NCI-H1436 (cell line): Measurements from ENCODE around the gene CGGBP1.
"Not testable (repeated sequence)": the region's sequence is repeated elsewhere in the genome, so short reads cannot be mapped to it uniquely, and the experiment has no call there.

Experiments used
- DNase-seq: peaks from one replicate; lab custom pipeline; 2025; lab: John Stamatoyannopoulos, UW

CGGBP1 gene

DNA sequence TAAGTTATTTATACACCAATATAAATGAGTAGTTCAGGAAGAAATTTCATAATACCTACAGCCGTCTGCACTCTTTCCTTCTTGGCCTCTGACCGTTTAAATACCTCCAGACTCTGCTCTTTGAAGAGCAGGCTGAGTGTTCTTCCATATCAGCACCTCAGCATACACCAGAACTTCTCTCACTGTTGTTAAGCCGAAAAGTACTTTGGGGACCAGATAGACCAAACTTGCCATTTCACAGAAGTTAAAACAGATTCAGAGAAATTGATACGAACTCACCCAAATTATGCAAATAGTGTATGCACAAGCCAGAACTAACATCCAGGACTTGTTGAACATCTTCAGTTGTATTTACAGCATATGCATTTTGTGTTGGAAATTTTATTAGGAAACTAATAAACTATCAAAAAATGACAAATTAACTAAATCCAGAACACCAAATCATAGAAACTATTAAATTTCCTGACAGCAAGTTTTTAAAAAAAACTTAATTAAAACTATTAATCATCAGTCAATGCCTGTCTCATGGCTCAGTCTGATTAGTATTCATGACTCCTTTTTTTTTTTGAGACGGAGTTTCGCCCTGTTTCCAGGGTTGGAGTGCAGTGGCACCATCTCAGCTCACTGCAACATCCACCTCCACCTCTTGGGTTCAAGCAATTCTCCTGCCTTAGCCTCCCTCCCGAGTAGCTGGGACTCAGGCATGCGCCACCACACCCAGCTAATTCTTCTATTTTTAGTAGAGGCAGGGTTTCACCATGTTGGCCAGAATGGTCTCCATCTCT, 24.1 kb downstream of the CGGBP1 start:
- no peak for DNase-seq

DNA sequence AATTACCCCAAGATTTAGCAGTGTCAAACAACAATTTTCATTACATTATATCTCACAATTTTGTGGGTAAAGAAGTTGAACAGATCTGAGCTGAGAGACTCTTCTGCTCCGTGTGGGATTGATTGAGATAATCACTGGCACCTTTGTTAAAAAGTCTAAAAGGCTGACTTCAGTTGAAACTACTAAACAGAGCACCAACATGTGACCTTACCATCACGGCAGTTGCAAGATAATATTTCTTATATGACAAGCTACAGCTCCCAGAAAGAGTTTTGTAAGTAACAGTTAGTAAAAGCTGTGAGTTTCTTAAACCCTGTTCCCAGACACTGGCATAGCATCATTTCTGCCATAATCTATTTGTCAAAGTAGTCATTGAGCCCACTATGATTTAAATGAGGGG, 25.0 kb downstream of the CGGBP1 start:
- no peak for DNase-seq

DNA sequence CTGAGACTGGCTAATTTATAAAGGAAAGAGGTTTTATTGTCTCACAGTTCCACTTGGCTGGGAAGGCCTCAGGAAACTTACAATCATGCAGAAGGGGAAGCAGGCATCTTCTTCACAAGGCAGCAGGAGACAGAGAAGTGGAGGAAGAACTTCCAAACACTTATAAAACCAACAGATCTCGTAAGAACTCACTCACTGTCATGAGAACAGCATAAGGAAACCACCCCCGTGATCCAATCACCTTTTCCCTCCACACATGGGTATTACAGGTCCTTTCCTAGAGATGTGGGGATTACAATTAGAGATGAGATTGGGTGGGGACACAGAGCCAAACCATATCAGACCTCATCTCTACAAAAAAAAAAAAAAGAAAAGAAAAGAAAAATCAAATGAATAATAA, 25.7 kb downstream of the CGGBP1 start:
- DNase-seq = no peak

DNA sequence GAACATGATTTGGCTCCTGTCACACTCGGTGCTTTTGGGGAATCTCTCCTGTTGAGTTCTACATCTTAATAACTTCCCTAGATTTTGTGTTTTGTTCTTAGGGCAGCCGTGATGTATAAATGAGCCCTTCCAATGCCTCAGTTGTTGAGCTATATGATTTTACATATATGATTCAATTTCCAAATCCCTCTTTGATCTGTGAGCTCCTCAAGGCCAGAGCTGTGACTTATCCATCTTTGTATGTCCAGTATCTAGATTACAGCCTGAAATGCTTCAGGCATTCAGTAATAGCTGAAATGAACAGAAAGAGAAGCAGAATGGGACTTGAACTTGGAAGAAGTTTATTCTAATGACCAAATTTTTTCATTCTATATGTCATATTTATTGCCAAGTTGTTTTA, 26.6 kb downstream of the CGGBP1 start:
- no peak for DNase-seq

DNA sequence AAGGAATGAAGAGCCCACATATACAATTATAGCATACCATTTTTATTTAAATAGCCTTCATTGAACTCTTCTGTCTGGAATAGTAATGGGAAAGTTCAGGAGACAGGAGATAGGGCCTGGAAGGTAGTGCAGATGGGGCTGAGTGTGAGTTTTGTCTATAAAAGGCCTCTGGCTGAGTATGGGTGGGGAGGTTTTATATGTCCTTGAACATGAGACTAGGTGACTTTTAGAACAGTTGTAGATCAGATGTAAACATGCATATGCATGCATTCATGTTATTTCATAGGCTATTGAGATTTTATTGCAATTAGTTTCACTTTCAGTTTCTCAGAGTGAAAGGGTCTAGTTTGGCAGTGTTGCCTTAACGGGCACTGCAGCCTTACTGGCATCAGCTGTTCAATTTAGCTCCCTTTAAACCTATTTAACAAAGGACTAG, 27.1 kb downstream of the CGGBP1 start:
- no peak for DNase-seq

DNA sequence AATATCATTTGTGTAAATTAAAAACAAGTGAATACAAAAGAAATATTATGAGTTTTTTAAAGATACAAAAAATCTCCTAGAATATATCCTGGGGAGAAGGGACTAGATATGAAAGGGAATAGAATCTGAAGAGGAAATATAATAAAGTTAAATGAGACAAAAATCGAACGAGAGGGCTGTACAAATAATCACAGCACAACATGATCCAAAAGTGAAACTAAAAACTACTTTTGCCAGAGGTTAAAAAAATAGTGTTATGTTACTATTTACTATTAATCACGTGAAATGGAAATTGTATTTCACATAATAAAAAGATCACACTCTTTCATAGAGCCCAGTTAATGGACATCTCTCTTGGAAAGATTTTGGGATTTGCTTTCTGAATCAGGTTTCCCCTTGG, 28.6 kb downstream of the CGGBP1 start:
- DNase-seq = no peak

DNA sequence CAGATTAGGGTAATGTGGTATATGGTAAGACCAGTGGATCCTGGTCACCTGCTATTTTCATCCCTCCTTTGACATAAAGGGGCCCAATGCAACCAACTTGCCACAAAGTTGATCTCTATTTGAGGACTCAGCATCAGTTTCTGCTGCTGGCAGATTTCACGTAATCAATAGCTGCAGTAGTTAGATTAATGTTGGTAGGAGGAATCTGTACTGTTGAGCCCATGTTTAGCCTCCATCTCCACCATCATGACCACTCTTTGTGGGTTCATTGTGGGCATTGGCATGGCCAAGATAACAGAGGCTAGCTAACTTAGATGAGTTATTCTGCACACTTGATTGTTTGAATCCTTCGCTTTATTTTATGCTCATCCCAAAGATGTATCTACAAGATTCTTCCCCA, 29.9 kb downstream of the CGGBP1 start:
- DNase-seq = no peak

DNA sequence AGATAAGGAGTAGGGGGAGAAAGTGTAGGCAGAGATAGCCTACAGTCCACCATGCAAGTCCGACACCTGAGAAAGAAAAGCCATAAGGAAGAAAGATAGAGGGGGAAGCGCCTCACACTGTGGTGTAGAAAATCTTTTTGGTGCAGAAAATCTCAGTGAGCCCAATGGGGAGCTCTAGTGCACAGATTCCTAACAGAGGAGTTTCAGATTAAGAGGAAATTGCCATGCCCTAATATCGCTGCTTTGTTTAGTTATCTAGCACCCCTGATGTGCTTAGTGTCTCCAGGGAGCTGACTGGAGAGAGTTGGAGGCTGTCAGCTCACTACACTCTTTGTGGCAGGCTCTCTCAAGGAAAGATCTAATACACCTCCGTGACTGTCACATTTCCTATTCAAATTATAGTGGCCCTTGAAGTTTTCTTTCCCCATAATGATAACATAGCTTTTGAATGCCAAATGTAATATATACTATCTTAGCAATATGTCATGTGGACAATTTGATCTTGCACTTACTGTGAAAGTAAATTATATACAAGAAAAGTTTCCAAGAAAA, 33.7 kb downstream of the CGGBP1 start:
- DNase-seq = no peak

DNA sequence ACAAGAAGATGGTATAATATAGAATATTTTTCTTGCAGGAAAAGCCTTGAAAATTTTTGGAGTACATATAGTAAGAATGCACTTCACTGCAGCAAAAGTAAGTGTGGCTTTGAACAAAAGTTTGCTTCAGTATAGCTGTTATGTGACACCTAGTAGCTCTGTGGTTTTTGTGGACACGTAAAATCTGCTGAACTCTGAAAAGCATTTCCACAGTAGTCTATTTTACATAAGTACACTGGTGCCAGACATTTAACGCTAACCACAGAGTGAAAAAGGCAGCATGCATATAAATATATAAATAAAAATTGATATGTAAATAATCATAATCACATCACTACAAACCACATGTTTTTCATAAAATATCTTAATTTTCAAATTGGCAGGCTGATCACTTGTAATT, 39.8 kb downstream of the CGGBP1 start:
- DNase-seq = no peak

DNA sequence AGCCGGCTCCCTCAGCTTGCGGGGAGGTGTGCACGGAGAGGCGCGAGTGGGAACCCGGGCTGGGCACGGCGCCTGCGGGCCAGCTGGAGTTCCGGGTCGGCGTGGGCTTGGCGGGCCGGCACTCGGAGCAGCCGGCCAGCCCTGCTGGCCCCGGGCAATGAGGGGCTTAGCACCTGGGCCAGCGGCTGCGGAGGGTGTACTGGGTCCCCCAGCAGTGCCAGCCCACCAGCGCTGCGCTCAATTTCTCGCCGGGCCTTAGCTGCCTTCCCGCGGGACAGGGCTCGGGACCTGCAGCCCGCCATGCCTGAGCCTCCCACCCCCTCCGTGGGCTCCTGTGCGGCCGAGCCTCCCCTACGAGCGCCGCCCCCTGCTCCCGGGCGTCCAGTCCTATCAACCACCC, 43.1 kb downstream of the CGGBP1 start:
- not testable (repeated sequence) for DNase-seq

DNA sequence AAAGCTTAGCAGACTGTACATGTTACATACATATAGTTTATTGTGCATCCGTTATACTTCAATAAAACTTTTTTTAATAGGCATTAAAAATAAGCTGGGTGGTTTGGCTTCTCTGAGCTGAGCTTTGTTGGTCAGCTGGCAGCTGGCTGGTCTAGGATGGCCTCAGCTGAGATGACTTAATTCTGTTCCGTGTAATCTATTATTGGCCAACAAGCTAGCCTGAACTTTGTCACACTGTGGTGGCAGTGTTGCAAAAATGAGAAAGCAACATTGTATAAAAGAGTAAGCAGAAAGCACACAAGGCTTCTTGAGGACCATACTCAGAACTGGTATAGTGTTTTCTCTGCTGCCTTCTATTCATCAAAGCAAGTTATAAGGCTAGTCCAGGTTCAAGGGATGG, 45.2 kb downstream of the CGGBP1 start:
- no peak for DNase-seq

DNA sequence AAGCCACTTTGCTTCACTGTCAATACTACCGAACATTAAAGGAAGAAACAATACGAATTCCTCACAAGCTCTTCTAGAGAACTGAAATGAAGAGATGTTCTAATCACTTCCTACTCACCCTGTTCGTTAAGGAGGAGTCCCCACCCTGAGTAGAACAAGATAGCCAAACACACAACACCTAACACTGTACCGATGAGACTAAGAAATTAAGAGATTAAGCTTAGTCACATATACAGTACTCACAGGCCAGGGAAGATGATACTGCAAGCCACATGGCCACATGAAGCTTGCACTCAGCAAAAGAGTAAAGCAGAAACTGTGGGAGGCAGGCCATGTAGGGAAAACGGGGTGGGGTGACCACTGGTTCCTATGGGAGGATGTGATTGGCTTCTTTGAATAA, 48.0 kb downstream of the CGGBP1 start:
- no peak for DNase-seq

DNA sequence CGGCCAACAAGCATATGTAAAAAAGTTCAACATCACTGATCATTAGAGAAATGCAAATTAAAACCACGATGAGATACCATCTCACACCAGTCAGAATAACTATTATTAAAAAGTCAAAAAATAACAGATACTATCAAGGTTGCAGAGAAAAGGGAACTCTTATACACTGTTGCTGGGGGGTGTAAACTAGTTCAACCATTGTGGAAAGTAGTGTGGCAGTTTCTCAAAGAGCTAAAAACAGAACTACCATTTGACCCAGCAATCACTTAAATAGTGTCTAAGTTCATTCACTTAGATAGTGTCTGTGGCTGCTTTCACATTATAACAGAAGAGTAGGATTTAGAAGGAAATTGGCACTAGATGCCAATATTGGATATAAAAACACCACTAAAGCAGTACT, 49.7 kb downstream of the CGGBP1 start:
- no peak for DNase-seq

DNA sequence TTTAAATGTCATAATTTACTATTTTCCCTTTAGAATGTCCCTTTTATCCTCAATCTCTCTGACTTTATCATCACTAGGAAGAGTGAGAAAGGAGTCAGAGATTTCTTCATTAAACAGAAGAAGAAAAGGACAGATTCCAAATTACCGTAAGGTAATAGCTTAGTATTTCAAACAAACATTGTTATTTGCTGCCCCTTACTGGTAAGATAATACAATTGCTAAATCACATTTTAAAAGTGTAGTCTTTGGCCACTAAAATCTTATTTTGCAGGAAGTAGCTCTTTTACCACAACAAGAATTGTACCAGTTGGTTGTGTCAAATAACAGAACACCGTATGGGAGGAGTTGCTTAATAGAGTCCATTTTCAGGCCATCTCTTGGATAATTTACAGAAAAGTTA, 53.7 kb downstream of the CGGBP1 start:
- no peak for DNase-seq

DNA sequence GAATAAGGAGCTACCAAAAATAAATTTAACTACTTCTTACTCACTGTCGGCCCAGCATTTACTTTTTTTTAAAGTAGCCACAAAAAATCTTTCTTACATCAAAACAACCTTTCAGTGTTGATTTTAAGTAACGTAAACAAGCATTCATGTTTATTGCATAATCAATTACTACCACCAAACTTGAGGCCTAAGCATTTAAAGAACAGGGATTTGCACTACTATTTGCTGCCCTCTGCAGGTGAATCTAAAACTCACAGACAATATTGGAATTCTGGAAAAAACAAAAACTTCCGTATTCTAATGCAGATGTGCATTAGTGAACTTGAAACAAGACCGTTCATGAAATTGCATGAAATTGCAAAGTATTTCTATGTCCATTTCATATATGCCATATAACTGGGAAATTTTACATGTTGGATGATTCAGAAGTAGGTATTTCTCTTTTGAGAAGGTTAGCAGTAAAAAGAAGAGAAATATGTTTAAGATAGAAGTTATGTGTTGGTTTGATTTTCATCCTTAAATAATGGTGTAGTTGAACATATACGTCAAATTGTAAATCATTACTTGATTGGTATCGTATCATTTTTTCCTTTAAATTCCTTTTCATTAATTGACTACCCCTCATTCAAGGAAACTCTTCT, 55.6 kb downstream of the CGGBP1 start:
- peak; percentile 4 for DNase-seq

DNA sequence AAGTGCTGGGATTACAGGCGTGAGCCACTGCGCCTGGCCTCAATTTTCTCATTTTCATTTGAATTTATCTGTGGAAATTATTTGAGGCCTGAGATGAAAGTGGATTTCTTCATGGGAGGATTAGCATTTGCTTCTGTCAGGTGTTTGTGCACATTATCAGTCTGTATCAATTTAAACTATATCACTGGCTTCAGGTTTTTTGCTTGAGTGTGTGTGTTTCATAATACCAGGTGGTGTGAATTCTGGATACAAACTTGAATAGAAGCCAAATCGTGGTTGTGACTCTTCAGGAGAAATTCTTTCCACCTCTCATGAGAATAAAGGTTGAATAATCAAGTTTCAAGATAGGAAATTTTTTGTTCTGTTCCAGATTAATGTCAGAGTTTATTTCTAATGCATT, 56.4 kb downstream of the CGGBP1 start:
- no peak for DNase-seq
